Liver (tissue), 9 donors: Measurements from ENCODE around the gene ARHGEF7. TPM values are rescaled to one million over a fixed set of nuclear protein-coding genes. Genes with fewer than 3 reads are reported as not detected.
"Not testable (repeated sequence)": the region's sequence is repeated elsewhere in the genome, so short reads cannot be mapped to it uniquely, and the experiment has no call there.

Experiments used
- DNase-seq: peaks from one replicate; pipeline ENCODE4 v3.0.0-alpha.2; 2017; ENCODE audit warnings: low spot score
- H3K27ac ChIP-seq, 2 donors: one replicate each; pipeline ENCODE4 v1.7.0; 2013; ENCODE audit warnings: inconsistent platforms in 2 of 2, low read length in 2 of 2, control low read depth in 1 of 2, low read depth in 1 of 2, mild to moderate bottlenecking in 1 of 2
- H3K27me3 ChIP-seq, 4 donors: one replicate each; pipeline versions ENCODE4 v1.6.1 to v1.7.0; 2013; ENCODE audit warnings: low read length in 3 of 4, inconsistent platforms in 1 of 4, mild to moderate bottlenecking in 1 of 4, moderate library complexity in 1 of 4; ENCODE audit not compliant: control insufficient read depth in 4 of 4, insufficient read depth in 4 of 4
- H3K36me3 ChIP-seq, 4 donors: one replicate each; pipeline versions ENCODE4 v1.6.1 to v1.7.0; 2013; ENCODE audit warnings: low read length in 3 of 4, mild to moderate bottlenecking in 3 of 4, low read depth in 1 of 4, moderate library complexity in 1 of 4; ENCODE audit not compliant: control insufficient read depth in 4 of 4, insufficient read depth in 3 of 4
- H3K4me1 ChIP-seq, 4 donors: one replicate each; pipeline versions ENCODE4 v1.6.1 to v1.7.0; 2013; ENCODE audit warnings: low read length in 3 of 4, mild to moderate bottlenecking in 3 of 4, moderate library complexity in 1 of 4; ENCODE audit not compliant: control insufficient read depth in 4 of 4, insufficient read depth in 4 of 4
- H3K4me3 ChIP-seq, 3 donors: one replicate each; pipeline versions ENCODE4 v1.6.1 to v1.7.0; 2013; ENCODE audit warnings: low read length in 3 of 3, control low read depth in 1 of 3, low read depth in 1 of 3, mild to moderate bottlenecking in 1 of 3
- H3K9ac ChIP-seq, 2 donors: one replicate each; pipeline ENCODE4 v1.7.0; 2013; ENCODE audit warnings: low read length in 2 of 2, mild to moderate bottlenecking in 2 of 2, moderate library complexity in 2 of 2, control low read depth in 1 of 2, low read depth in 1 of 2
- H3K9me3 ChIP-seq, 4 donors: one replicate each; pipeline versions ENCODE4 v1.6.1 to v1.7.0; 2013; ENCODE audit warnings: low read length in 3 of 4; ENCODE audit not compliant: control insufficient read depth in 4 of 4
- ATF3 ChIP-seq: IDR thresholded peaks from 2 replicates; pipeline ENCODE4 v1.6.1; 2016; ENCODE audit warnings: antibody characterized with exemption
- CTCF ChIP-seq: fragments of 150-350 bp; IDR thresholded peaks from 2 replicates; pipeline ENCODE4 v1.5.1; 2017; ENCODE audit warnings: improper control_type of control experiment, low read depth, low read length; ENCODE audit not compliant: missing input control
- EGR1 ChIP-seq, 2 donors: IDR thresholded peaks; 2 replicates each; pipeline ENCODE4 v1.6.1; 2016 to 2018; ENCODE audit warnings: antibody characterized with exemption in 2 of 2, low read depth in 2 of 2
- FOXA1 ChIP-seq: IDR thresholded peaks from 2 replicates; pipeline ENCODE4 v1.6.1; 2016; ENCODE audit warnings: antibody characterized with exemption
- FOXA2 ChIP-seq: IDR thresholded peaks from 2 replicates; pipeline ENCODE4 v1.6.1; 2016; ENCODE audit warnings: antibody characterized with exemption
- GABPA ChIP-seq, 2 donors: IDR thresholded peaks in 1 of 2; conservative IDR thresholded peaks in 1 of 2; 2 replicates each; pipeline ENCODE4 v1.6.1; 2016; ENCODE audit warnings: antibody characterized with exemption in 2 of 2, mild to moderate bottlenecking in 1 of 2, moderate library complexity in 1 of 2
- HNF4A ChIP-seq, 2 donors: conservative IDR thresholded peaks; 2 replicates each; pipeline ENCODE4 v1.6.1; 2016; ENCODE audit warnings: antibody characterized with exemption in 2 of 2, mild to moderate bottlenecking in 2 of 2
- HNF4G ChIP-seq: IDR thresholded peaks from 2 replicates; pipeline ENCODE4 v1.6.1; 2016; ENCODE audit warnings: antibody characterized with exemption
- JUND ChIP-seq, 2 donors: IDR thresholded peaks; 2 replicates each; pipeline ENCODE4 v1.6.1; 2016; ENCODE audit warnings: antibody characterized with exemption in 2 of 2
- MAX ChIP-seq: IDR thresholded peaks from 2 replicates; pipeline ENCODE4 v1.6.1; 2016; ENCODE audit warnings: antibody characterized with exemption
- NR2F2 ChIP-seq: IDR thresholded peaks from 2 replicates; pipeline ENCODE4 v1.6.1; 2016; ENCODE audit warnings: antibody characterized with exemption
- RAD21 ChIP-seq, 2 donors: IDR thresholded peaks; 2 replicates each; pipeline ENCODE4 v1.6.1; 2016; ENCODE audit warnings: antibody characterized with exemption in 2 of 2, mild to moderate bottlenecking in 2 of 2
- REST ChIP-seq: IDR thresholded peaks from 2 replicates; pipeline ENCODE4 v1.6.1; 2016; ENCODE audit warnings: antibody characterized with exemption, mild to moderate bottlenecking
- RXRA ChIP-seq, 2 donors: IDR thresholded peaks; 2 replicates each; pipeline ENCODE4 v1.6.1; 2017 to 2018; ENCODE audit warnings: antibody characterized with exemption in 2 of 2, mild to moderate bottlenecking in 1 of 2
- SP1 ChIP-seq: IDR thresholded peaks from 2 replicates; pipeline ENCODE4 v1.6.1; 2018; ENCODE audit warnings: antibody characterized with exemption, mild to moderate bottlenecking
- TAF1 ChIP-seq: conservative IDR thresholded peaks from 2 replicates; pipeline ENCODE4 v1.6.1; 2016; ENCODE audit warnings: antibody characterized with exemption, mild to moderate bottlenecking
- YY1 ChIP-seq: IDR thresholded peaks from 2 replicates; pipeline ENCODE4 v1.6.1; 2016; ENCODE audit warnings: antibody characterized with exemption, mild to moderate bottlenecking
- ZBTB33 ChIP-seq: IDR thresholded peaks from 2 replicates; pipeline ENCODE4 v1.6.1; 2016; ENCODE audit warnings: antibody characterized with exemption
- WGBS: extraction: QIAGEN DNeasy Blood & Tissue Kit; methylation state at CpG from one replicate; pipeline ENCODE4 v1.1.7; 2013; 5-methylcytosine and 5-hydroxymethylcytosine counted together
- polyA plus RNA-seq, 2 donors: library from polyadenylated mRNA; stranded (reverse) in 1 of 2; unstranded in 1 of 2; fragments of 200-250 nt in 1 of 2; fragments of >200 nt in 1 of 2; fragmentation: Nextera tagmentation in 1 of 2; extraction: Ambion mirVana in 1 of 2; gene quantifications; one replicate each; pipeline versions ENCODE4 v1.2.1 to v1.2.3, GENCODE V29; 2013 to 2015
- total RNA-seq, 2 donors: library from RNA; depleted of rRNA; stranded (reverse); fragments of >200 nt; gene quantifications; one replicate each; pipeline ENCODE4 v1.2.3, GENCODE V29; 2014
- donor health status: healthy.
- donor health status: healthy.
- donor health status: healthy.
- donor health status: healthy.
- donor health status: healthy.

The ARHGEF7 gene
- total and polyA plus RNA-seq, 4 donors, result 10.3 to 37.5 (median 20.1) TPM

GRCh38 chr13:111082240-111082639, 32.9 kb upstream of the ARHGEF7 start:
- Histone ChIP-seq H3K9ac (no peak overlapping the region), H3K27ac (no peak overlapping the region), H3K36me3 (no peaks in the 10 kb centered on the region), H3K4me3 (no peak overlapping the region), H3K4me1 (no peaks in the 10 kb centered on the region), H3K9me3 (no peaks in the 10 kb centered on the region), H3K27me3 (no peaks in the 10 kb centered on the region)
- DNase-seq, result no peak
- WGBS, result 63% methylated on average over 4 of the region's 4 CpGs
- TF ChIP-seq YY1, result no peak
- TF ChIP-seq REST, result no peak
- TF ChIP-seq MAX, result no peak
- TF ChIP-seq TAF1, result no peak
- no peak for TF ChIP-seq NR2F2
- TF ChIP-seq HNF4A (conservative IDR thresholded peaks at IDR 0.05), result no peak
- no peak for TF ChIP-seq RXRA (IDR thresholded peaks at IDR 0.05)
- TF ChIP-seq ZBTB33, result no peak
- TF ChIP-seq FOXA1, result no peak
- no peak for TF ChIP-seq CTCF
- no peak for TF ChIP-seq SP1
- TF ChIP-seq JUND (IDR thresholded peaks at IDR 0.05), result no peak
- TF ChIP-seq HNF4G, result no peak
- no peak for TF ChIP-seq GABPA (IDR thresholded peaks at IDR 0.05 in 1 of 2, conservative IDR thresholded peaks at IDR 0.05 in 1 of 2)
- TF ChIP-seq RAD21 (IDR thresholded peaks at IDR 0.05), result no peak
- TF ChIP-seq ATF3, result no peak
- TF ChIP-seq FOXA2, result no peak
- no peak for TF ChIP-seq EGR1 (IDR thresholded peaks at IDR 0.05; ENCODE audit: low read depth in 2 of 2)

GRCh38 chr13:111082769-111083168, 32.3 kb upstream of the ARHGEF7 start:
- H3K9ac ChIP-seq, H3K4me1 ChIP-seq: not testable (repeated sequence)
- 95% methylated on average over 14 of the region's 14 CpGs for WGBS

GRCh38 chr13:111083693-111084092, 31.4 kb upstream of the ARHGEF7 start:
- H3K9ac ChIP-seq, H3K9me3 ChIP-seq, H3K27me3 ChIP-seq, H3K27ac ChIP-seq, H3K36me3 ChIP-seq, DNase-seq, H3K4me1 ChIP-seq, H3K4me3 ChIP-seq: not testable (repeated sequence)
- 88% methylated on average over 16 of the region's 25 CpGs for WGBS

More at GRCh38 chr13:111082769-111083168, 32.3 kb upstream of the ARHGEF7 start:
- not testable (repeated sequence) for H3K27ac ChIP-seq, H3K27me3 ChIP-seq, DNase-seq, H3K4me3 ChIP-seq, H3K36me3 ChIP-seq, H3K9me3 ChIP-seq
